ENCODE data around the gene PTPN1. TPM values are rescaled to one million over a fixed set of nuclear protein-coding genes. Genes with fewer than 3 reads are reported as not detected.
"Not testable (repeated sequence)": the region's sequence is repeated elsewhere in the genome, so short reads cannot be mapped to it uniquely, and the experiment has no call there.

PTPN1 gene
- total RNA-seq, 2 donors from 2014 or later, result 31.3 to 33.9 TPM

GRCh38 chr20:50521221-50522052 lies 11.3 kb downstream of the PTPN1 start:
- no peak for DNase-seq
- ATAC-seq, result peak; percentile 28
- intact Hi-C loops (cut with DNase I, micrococcal nuclease), result no loop called here

GRCh38 chr20:50522053-50522674 lies 12.0 kb downstream of the PTPN1 start:
- peak; percentile 53 for ATAC-seq
- intact Hi-C loops (cut with DNase I, micrococcal nuclease), result no loop called here
- no peak for DNase-seq

DNA sequence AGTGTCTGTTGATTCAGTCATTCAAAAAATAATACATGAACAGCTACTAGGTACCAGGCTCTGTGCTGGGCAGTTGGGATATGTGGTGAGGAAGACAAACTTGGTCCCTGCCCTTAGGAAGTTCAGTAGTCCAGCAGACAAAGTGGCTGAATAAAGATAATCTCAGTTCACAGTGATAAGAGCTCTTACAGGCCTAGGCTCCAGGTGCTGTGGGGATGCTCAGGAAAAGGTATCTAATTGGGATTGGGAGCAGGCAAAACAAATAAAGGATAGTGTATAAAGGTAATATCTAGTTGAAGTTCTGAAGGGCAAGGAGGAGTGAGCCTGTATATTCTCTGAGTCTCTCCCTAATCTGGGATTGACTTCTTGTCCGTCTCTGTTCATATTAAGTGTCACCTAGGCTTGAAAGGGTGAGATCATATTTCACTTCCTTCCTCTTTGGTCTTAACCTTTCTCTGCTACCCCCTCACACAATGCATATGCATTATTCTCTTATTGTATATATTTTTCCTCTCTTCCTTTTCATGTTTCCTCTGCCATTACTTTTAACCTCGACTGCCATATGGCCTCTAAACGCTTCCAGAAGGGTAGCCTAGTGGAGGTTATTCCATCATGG lies 13.5 kb downstream of the PTPN1 start:
- intact Hi-C loops (cut with DNase I, micrococcal nuclease), result no loop called here
- DNase-seq (no peak), ATAC-seq (peak; percentile 24)

GRCh38 chr20:50525681-50526080 lies 15.5 kb downstream of the PTPN1 start:
- intact Hi-C loops (cut with DNase I, micrococcal nuclease), result no loop called here
- no peak for ATAC-seq

GRCh38 chr20:50526403-50526989 lies 16.3 kb downstream of the PTPN1 start:
- no peak for DNase-seq
- ATAC-seq, result peak; percentile 73
- intact Hi-C loops (cut with DNase I, micrococcal nuclease), result no loop called here

More at GRCh38 chr20:50525681-50526080, 15.5 kb downstream of the PTPN1 start:
- DNase-seq, result no peak

- intact Hi-C loops (cut with DNase I, micrococcal nuclease), result no loop called here
- DNase-seq, result no peak
- ATAC-seq, result no peak
These were observed 17.0 kb downstream of the PTPN1 start for GRCh38 chr20:50527068-50527605.

DNA sequence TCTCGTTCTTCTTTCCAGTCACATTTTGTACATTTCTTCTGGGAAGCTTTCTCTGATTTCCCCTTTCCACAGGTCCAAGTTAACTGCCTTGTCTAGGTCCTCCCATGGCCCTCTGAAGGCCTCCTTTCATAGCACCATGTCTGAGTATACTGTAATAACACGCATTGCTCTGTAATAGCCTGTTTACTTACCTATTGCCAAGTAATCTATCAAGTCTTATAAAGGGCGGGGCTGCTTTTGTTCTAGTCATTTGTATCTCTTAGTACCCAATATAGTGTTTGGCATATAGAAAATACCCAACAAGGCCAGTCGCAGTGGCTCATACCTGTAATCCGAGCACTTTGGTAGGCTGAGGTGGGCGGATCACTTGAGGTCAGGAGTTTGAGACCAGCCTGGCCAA lies 17.9 kb downstream of the PTPN1 start:
- ATAC-seq, result peak; percentile 74
- no peak for DNase-seq
- intact Hi-C loops (cut with DNase I, micrococcal nuclease), result no loop called here

DNA sequence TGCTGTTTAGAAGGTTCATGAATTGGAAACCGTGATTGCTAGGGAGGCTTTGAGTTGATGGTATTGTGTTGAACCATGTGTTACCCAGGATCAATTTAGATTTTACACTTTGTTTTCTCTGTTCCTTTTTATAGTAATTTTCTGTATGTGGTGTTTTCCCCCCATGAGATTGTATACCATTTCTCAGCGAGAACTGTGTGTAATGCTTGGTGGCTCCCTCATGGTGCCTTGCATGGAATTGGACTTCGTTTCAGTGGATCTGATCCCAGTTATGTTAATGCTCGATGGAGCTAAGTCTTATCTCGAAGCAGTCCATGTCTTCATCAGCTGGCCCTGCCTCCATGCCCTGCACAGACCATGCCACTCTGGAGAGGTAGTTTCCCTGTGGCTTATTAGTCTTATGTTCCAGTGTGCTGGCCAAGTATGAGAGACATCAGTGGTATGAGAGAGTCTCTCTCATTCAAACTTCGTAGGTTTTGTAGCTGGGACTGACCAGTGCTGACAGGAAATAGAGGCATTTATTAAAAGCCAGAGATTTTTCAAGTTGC lies 18.7 kb downstream of the PTPN1 start:
- no peak for ATAC-seq
- intact Hi-C loops (cut with DNase I, micrococcal nuclease), result no loop called here
- DNase-seq, result no peak

- DNase-seq (no peak), ATAC-seq (no peak)
- intact Hi-C loops (cut with DNase I, micrococcal nuclease), result no loop called here
These were observed 22.0 kb downstream of the PTPN1 start for GRCh38 chr20:50532221-50532620.

DNA sequence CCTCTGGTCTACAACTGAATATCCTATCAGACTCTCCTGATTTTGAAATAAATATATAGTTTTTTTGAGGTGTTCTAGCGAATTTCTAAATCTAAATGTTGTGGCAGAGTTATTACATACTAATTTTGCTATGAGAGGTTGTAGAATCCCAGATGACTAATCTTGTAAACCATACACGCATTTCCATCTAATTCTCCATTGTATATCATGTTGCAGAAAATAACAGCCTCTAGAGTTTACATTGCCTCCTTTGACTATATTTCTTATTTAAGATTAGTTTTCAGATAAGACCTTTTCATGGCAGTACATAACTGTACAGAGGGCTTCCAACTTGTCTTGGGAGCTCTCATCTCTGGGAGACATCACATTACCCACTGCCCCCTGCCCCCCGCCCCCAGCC lies 22.9 kb downstream of the PTPN1 start:
- no peak for DNase-seq
- no peak for ATAC-seq
- intact Hi-C loops (cut with DNase I, micrococcal nuclease), result no loop called here

- ATAC-seq (no peak), DNase-seq (no peak)
- intact Hi-C loops (cut with DNase I, micrococcal nuclease), result no loop called here
These were observed 23.3 kb downstream of the PTPN1 start for GRCh38 chr20:50533464-50533863.

DNA sequence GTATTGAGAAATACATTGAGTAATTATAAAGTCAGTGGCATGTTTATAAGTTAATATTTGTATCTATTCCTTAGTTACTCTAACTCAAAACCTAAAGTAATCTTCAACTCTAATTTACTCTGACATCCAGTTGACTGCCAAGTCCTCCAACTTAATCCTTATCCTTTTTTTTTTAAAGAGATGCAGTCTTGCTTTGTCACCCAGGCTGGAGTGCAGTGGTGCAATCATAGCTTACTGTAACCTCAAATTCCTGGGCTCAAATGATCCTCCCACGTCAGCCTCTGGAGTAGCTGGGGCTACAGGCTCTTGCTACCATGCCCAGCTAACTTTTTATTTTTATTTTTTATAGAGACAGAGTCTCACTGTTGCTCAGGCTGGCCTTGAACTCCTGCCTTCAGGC lies 24.4 kb downstream of the PTPN1 start:
- intact Hi-C loops (cut with DNase I, micrococcal nuclease), result no loop called here
- ATAC-seq, result no peak

DNA sequence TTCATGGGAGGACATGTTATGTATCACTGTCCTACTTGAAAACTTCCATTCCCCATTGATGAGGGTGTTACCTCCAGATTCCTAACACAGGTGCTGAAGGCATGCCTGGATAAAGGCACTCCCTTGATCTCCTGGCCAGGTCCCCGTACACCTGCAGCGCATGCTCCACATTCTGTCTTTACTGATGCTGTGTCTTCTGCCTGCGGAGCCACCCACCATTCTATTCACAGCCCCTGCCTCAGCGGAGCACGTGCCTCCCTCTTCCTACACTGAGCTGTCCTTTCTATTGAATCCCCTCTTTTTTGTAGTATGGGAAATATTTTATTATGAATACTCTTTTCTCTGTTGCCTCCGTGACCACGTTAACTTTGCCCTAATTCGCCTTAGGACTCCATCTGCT lies 25.0 kb downstream of the PTPN1 start:
- ATAC-seq (no peak), DNase-seq (no peak)
- intact Hi-C loops (cut with DNase I, micrococcal nuclease), result no loop called here

More for the DNA sequence above, 24.4 kb downstream of the PTPN1 start:
- no peak for DNase-seq

DNA sequence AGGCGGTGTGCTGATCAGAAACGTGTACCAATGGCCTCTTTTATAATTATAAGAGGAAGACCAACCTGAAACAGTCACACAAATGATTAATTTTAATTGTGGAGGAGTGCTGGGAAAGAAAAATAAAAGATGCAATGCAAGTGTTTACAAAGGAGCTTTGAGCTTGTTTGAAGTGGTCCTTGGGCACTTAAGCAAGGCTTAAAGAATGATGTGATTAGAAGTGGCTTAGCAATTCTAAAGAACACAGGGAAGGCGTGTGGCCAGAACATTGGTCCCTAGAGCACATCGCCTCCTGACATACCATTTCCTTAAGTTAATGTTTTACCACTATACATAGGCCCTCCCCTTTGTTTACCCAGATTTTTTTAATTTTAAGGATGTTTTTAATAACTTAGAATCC lies 26.1 kb downstream of the PTPN1 start:
- peak; percentile 77 for ATAC-seq
- DNase-seq, result no peak
- intact Hi-C loops (cut with DNase I, micrococcal nuclease), result no loop called here

DNA sequence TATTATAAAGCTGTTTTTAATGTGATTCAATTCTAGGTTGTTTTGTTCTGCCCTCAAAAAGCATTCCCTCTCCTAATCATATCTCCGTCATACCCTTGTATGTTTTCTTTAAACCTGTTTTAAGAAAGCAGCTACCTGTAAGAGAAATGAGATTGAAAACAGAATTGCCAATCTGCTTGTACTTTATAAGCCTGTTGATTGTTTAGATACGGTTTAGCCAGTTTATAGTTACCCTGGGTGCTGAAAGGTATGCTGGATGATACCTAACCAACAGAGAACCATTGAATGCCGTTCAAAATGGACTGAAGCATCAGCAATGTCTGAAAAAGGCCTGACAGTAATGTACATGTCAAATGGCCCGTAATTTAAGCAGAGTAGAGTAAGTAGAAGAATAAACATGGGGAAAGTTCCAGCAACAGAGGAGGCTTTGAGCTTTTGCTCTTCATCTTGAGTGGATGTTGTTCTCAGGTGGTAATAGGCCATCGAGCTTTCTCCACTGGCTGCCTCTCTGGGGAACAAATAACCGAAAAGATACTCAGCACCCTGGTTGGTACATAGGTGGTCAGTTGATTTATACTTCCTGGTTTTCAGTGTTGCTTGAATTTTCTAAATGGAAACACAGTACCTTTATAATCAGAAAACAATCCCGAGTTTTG lies 27.5 kb downstream of the PTPN1 start:
- intact Hi-C loops (cut with DNase I, micrococcal nuclease), result no loop called here
- ATAC-seq, result peak; percentile 23
- no peak for DNase-seq

DNA sequence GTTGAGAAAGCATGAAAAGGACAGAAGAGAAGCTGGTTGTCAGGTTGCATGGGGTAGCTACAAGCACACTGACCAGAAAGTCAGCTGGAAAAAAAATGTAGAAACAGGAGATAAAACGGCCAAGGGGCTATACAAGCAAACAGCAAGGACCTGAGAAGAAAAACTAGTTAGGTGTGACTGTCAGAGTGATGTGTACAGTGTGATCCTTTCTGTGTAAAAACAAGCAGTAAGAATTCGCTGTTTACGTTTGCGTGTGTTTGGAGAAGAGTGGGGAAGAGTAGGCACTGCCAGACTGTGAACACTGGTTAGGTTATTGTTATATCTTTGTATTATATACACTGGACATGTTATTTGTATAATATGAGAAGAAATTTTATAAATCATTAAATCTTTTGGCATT lies 28.1 kb downstream of the PTPN1 start:
- peak; percentile 28 for ATAC-seq
- DNase-seq, result no peak
- intact Hi-C loops (cut with DNase I, micrococcal nuclease), result no loop called here

- intact Hi-C loops (cut with DNase I, micrococcal nuclease); DNase-seq; ATAC-seq: not testable (repeated sequence)
These were observed 29.6 kb downstream of the PTPN1 start for GRCh38 chr20:50539798-50540197.

Data from left colon (tissue), 2 donors.